ENCODE measurements around the gene ZBTB8A.
"Not testable (repeated sequence)": the region's sequence is repeated elsewhere in the genome, so short reads cannot be mapped to it uniquely, and the experiment has no call there.

The ZBTB8A gene

GRCh38 chr1:32516402-32516801 is 22.8 kb upstream of the ZBTB8A start:
- no peak for TF ChIP-seq CTCF (conservative IDR thresholded peaks at IDR 0.05; ENCODE audit: low read depth, low read length)

GRCh38 chr1:32518976-32519375 is 20.3 kb upstream of the ZBTB8A start:
- DNase-seq (ENCODE audit: low read depth): no peak
- no peak overlapping the region for H3K4me3 ChIP-seq (ENCODE audit: low read depth, low read length)
- TF ChIP-seq CTCF (conservative IDR thresholded peaks at IDR 0.05; ENCODE audit: low read depth, low read length): no peak

More at GRCh38 chr1:32516402-32516801, 22.8 kb upstream of the ZBTB8A start:
- DNase-seq (ENCODE audit: low read depth): no peak
- no peak overlapping the region for H3K4me3 ChIP-seq (ENCODE audit: low read depth, low read length)

DNA sequence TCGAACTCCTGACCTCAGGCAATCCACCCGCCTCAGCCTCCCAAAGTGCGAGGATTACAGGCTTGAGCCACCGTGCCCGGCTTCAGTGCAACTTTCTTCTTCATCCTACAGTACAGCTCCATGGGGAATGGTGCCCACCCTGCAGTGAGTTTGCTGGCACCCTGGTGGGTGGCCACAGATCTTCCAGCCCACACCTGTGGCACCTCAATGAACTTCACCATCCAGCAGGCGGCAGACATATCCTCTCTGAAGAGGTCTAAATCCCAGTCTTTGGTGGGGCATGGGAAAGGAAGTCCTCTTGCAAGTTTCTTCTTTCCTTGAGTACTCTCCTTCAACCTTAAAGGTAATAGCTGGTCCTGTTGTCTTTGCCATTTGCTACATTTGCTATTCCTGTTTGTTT is 18.1 kb upstream of the ZBTB8A start:
- TF ChIP-seq CTCF (conservative IDR thresholded peaks at IDR 0.05; ENCODE audit: low read depth, low read length): peak; percentile 7
- DNase-seq (ENCODE audit: low read depth): no peak
- H3K4me3 ChIP-seq (ENCODE audit: low read depth, low read length): no peak overlapping the region

DNA sequence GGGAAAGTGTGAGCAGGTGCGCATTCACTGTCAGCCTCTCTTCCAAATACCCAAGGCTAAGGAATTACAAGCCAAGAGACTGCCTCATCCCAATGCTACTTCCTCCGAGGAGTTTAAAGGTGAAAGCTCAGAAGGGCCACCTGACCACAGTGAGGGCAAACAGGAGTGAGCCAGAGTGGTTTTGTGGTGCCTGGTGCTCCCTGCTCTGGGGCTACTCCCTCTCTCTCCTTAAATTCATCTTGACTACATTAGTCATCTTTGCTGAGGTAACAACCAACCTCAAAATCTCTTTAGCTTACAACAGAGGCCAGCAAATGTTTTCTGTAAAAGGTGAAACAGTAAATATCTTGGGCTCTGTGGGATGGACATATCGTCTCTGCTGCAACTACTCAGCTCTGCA is 14.2 kb upstream of the ZBTB8A start:
- peak; percentile 23 for DNase-seq (ENCODE audit: low read depth)
- no peak overlapping the region for H3K4me3 ChIP-seq (ENCODE audit: low read depth, low read length)
- no peak for TF ChIP-seq CTCF (conservative IDR thresholded peaks at IDR 0.05; ENCODE audit: low read depth, low read length)

DNA sequence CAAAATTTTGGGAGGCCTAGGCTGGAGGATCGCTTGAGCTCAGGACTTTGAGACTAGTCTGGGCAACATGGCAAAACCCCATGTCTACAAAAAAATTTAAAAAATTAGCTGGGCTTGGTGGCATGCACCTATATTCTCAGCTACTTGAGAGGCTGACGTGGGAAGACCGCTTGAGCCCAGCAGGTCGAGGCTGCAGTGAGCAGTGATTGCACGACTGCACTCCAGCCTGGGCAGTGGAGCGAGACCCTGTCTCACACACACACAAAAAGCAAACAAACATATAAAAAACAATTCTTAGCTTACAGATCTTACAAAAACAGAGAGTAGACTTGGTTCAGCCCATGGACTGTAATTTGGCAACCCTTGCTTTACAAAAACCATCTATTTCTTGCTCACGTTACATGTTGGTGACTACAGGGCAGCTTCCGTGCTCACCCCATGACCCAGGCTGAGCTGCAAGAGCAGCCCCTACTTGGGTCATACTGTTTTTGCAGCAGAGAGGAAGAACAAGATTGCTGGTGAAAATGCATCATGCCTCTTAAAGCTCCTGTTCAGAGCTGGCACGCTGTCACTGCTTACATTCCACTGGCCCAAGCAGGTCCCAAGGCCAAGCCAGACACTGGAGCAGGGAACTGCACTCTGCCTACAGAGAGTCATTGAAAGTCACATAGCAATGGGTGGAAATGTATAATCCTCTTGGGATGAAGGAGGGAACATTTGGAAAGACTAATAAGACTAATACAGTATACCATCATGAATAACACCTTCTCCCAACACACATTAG is 13.4 kb upstream of the ZBTB8A start:
- H3K4me3 ChIP-seq (ENCODE audit: low read depth, low read length): no peak overlapping the region
- TF ChIP-seq CTCF (conservative IDR thresholded peaks at IDR 0.05; ENCODE audit: low read depth, low read length): no peak
- no peak for DNase-seq (ENCODE audit: low read depth)

DNA sequence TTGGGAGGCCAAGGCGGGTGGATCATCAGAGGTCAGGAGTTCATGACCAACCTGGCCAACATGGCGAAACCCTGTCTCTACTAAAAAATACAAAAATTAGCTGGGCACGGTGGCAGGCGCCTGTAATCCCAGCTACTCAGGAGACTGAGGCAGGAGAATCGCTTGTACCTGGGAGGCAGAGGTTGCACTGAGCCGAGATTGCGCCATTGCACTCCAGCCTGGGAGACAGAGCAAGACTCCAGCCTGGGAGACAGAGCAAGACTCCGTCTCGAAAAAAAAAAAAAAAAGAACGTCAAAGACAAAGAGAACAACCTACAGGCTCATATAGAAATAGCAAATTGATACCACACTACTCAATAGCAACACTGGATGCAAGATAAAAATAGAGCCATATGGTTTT is 10.7 kb upstream of the ZBTB8A start:
- not testable (repeated sequence) for H3K4me3 ChIP-seq (ENCODE audit: low read depth, low read length); DNase-seq (ENCODE audit: low read depth)

DNA sequence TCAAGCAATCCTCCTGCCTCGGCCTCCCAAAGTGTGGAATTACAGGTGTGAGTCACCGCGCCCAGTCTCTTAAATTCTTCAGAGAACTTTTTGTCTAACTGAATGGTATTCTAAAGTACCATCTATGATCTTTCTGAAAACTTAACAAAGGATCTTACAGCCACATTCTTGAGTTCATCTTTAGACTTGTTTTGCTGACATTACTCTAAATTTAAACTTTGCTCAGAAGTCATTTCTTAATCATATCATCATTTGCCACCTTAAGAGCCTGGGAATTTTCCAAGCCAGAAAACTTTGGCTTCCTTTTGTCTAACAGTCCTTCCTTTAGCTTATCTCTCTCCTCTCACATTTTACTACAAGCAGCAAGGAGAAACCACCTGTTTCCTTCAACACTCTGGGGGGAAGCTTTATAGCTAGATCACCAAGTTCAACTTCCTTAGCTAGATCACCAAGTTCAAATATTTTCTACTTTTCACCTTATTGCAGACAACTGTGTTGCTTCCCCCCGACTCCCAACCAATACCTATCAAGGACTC is 5.4 kb upstream of the ZBTB8A start:
- no peak for DNase-seq (ENCODE audit: low read depth)
- H3K4me3 ChIP-seq (ENCODE audit: low read depth, low read length): no peak overlapping the region
- no peak for TF ChIP-seq CTCF (conservative IDR thresholded peaks at IDR 0.05; ENCODE audit: low read depth, low read length)

Data from choroid plexus epithelial cell (primary cell).